ENCODE measurements around the gene IL17C. TPM values are rescaled to one million over a fixed set of nuclear protein-coding genes. Genes with fewer than 3 reads are reported as not detected.

Gene IL17C
- total RNA-seq, 1 donor from 2014 or later = not detected

- intact Hi-C loops (cut with DNase I) = no loop called here
- DNase-seq = no peak
Measured at GRCh38 chr16:88636488-88637265, 1.7 kb upstream of the IL17C start.

GRCh38 chr16:88639231-88640038, 1.1 kb downstream of the IL17C start:
- DNase-seq (no peak), ATAC-seq (ENCODE audit: poor library complexity) (no peak)
- intact Hi-C loops (cut with DNase I) = no loop called here

More at GRCh38 chr16:88636488-88637265, 1.7 kb upstream of the IL17C start:
- ATAC-seq (ENCODE audit: poor library complexity) = no peak

- intact Hi-C loops (cut with DNase I) = no loop called here
- no peak for ATAC-seq (ENCODE audit: poor library complexity)
- no peak for DNase-seq
Measured at GRCh38 chr16:88640039-88640495, 1.7 kb downstream of the IL17C start.

GRCh38 chr16:88640498-88641247, 2.3 kb downstream of the IL17C start:
- no peak for DNase-seq
- intact Hi-C loops (cut with DNase I) = no loop called here
- ATAC-seq (ENCODE audit: poor library complexity) = no peak

GRCh38 chr16:88642881-88643643, 4.7 kb downstream of the IL17C start:
- no peak for DNase-seq
- ATAC-seq (ENCODE audit: poor library complexity) = no peak

GRCh38 chr16:88643644-88643932, 5.2 kb downstream of the IL17C start:
- ATAC-seq (ENCODE audit: poor library complexity) = no peak
- no peak for DNase-seq
- intact Hi-C loops (cut with DNase I) = no loop called here

More at GRCh38 chr16:88642881-88643643, 4.7 kb downstream of the IL17C start:
- intact Hi-C loops (cut with DNase I) = no loop called here

GRCh38 chr16:88645455-88645854, 7.1 kb downstream of the IL17C start:
- ATAC-seq (ENCODE audit: poor library complexity) (no peak), DNase-seq (no peak)
- intact Hi-C loops (cut with DNase I) = no loop called here

GRCh38 chr16:88645941-88646340, 7.6 kb downstream of the IL17C start:
- DNase-seq = no peak
- ATAC-seq (ENCODE audit: poor library complexity) = no peak
- intact Hi-C loops (cut with DNase I) = no loop called here

GRCh38 chr16:88646345-88647034, 8.1 kb downstream of the IL17C start:
- no peak for ATAC-seq (ENCODE audit: poor library complexity)
- DNase-seq = no peak
- intact Hi-C loops (cut with DNase I) = no loop called here

- ATAC-seq (ENCODE audit: poor library complexity) (no peak), DNase-seq (no peak)
- intact Hi-C loops (cut with DNase I) = no loop called here
Measured at GRCh38 chr16:88647178-88648070, 9.1 kb downstream of the IL17C start.

- ATAC-seq (ENCODE audit: poor library complexity) = no peak
- no peak for DNase-seq
- intact Hi-C loops (cut with DNase I) = no loop called here
Measured at GRCh38 chr16:88649195-88649923, 11.0 kb downstream of the IL17C start.

GRCh38 chr16:88649924-88650748, 11.8 kb downstream of the IL17C start:
- ATAC-seq (ENCODE audit: poor library complexity) = peak; percentile 44
- DNase-seq = peak; percentile 70
- intact Hi-C loops (cut with DNase I) = no loop called here

- ATAC-seq (ENCODE audit: poor library complexity) (peak; percentile 90), DNase-seq (peak; percentile 90)
- intact Hi-C loops (cut with DNase I) = no loop called here
Measured at GRCh38 chr16:88650749-88651275, 12.4 kb downstream of the IL17C start, which contains the start of gene CYBA. TSS of gene CYBA (minus strand) at chr16:88651053. CDS start at chr16:88651013, 40 bp downstream.

- peak; percentile 34 for ATAC-seq (ENCODE audit: poor library complexity)
- intact Hi-C loops (cut with DNase I) = no loop called here
- DNase-seq = peak; percentile 74
Measured at GRCh38 chr16:88651276-88651988, 13.1 kb downstream of the IL17C start.

Data from Right ventricle myocardium superior (tissue), 1 donor.